IPS-20b (cell line): ENCODE results near the gene CCNY.

Source experiments
- H3K27ac ChIP-seq: one replicate; pipeline ENCODE4 v1.5.1; 2013; ENCODE audit warnings: low read length
- H3K27me3 ChIP-seq: 2 replicates; pipeline ENCODE4 v1.6.1; 2013; ENCODE audit warnings: mild to moderate bottlenecking, low read length, inconsistent platforms; ENCODE audit not compliant: insufficient read depth
- H3K36me3 ChIP-seq: 2 replicates; pipeline ENCODE4 v1.6.1; 2013; ENCODE audit warnings: low read depth, mild to moderate bottlenecking, inconsistent platforms, low read length, moderate library complexity; ENCODE audit not compliant: insufficient read depth
- H3K4me1 ChIP-seq: 2 replicates; pipeline ENCODE4 v1.6.1; 2013; ENCODE audit warnings: mild to moderate bottlenecking, control low read depth, inconsistent platforms, low read length, moderate library complexity; ENCODE audit not compliant: insufficient read depth
- H3K4me3 ChIP-seq: 2 replicates; pipeline ENCODE4 v1.5.1; 2013; ENCODE audit warnings: mild to moderate bottlenecking, low read length, inconsistent platforms
- H3K9ac ChIP-seq: 2 replicates; pipeline ENCODE4 v1.6.1; 2013; ENCODE audit warnings: low read depth, mild to moderate bottlenecking, inconsistent platforms, low read length, moderate library complexity
- H3K9me3 ChIP-seq: 2 replicates; pipeline ENCODE4 v1.6.1; 2013; ENCODE audit warnings: mild to moderate bottlenecking, low read depth, low read length, inconsistent platforms; ENCODE audit not compliant: insufficient read depth

CCNY gene

DNA sequence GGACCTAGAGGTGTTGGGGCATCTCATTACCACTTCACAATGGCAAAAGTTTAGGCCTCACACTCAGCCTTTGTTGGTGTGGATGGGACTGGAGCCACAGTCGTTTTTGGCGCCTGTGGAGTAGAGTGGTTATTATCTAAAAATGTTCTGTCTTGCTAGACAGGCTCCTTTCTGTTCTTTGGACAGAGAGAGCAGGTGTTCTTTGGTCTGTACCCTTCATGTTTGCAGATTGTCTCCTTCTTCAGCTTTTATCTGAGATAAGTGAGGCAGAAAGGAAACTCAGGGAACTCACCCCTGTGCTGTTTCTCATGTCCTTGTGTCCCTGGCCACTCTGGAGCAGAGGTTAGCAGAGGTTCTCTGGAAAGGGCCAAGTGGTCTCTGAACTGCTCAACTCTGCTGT, 103.7 kb downstream of the CCNY start:
- Histone ChIP-seq H3K9me3 (peaks cover 32% of the 10 kb centered on the region), H3K4me1 (no peaks in the 10 kb centered on the region), H3K9ac (no peak overlapping the region), H3K27me3 (no peaks in the 10 kb centered on the region), H3K27ac (no peak overlapping the region), H3K4me3 (no peak overlapping the region), H3K36me3 (no peaks in the 10 kb centered on the region)

GRCh38 chr10:35442028-35442427, 105.7 kb downstream of the CCNY start:
- Histone ChIP-seq H3K4me3 (no peak overlapping the region), H3K4me1 (no peaks in the 10 kb centered on the region), H3K27me3 (no peaks in the 10 kb centered on the region), H3K27ac (no peak overlapping the region), H3K9me3 (peaks cover 37% of the 10 kb centered on the region), H3K9ac (no peak overlapping the region), H3K36me3 (no peaks in the 10 kb centered on the region)

- no peaks in the 10 kb centered on the region for H3K27me3 ChIP-seq
- peaks cover 4% of the 10 kb centered on the region; the same call in 1 of the 2 replicates for H3K4me1 ChIP-seq
- H3K9me3 ChIP-seq, result peaks cover 37% of the 10 kb centered on the region
- H3K36me3 ChIP-seq, result no peaks in the 10 kb centered on the region
- H3K27ac ChIP-seq, result no peak overlapping the region
- no peak overlapping the region for H3K4me3 ChIP-seq
- no peak overlapping the region for H3K9ac ChIP-seq
These were observed 106.3 kb downstream of the CCNY start for GRCh38 chr10:35442592-35442991.

DNA sequence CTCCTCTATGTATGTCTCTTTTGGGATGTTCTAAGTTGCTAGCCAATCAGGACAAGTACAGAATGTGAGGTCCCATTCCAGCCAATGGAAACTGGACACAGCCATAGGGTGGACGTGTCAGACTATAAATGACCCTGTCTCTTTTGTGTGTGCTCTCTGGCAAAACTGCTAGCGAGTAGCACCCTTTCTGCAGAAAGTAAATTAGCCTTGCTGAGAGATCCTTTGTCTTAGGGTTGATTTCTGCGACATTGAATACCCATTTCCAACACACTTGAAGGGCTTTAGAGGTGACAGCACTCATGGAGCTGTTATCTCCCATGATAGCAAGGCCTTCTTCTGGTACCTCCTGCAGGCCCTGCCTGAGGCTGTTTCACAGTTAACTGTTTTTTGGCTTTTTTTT, 107.5 kb downstream of the CCNY start:
- Histone ChIP-seq H3K27ac (no peak overlapping the region), H3K9ac (no peak overlapping the region), H3K36me3 (no peaks in the 10 kb centered on the region), H3K4me3 (no peak overlapping the region), H3K9me3 (peaks cover 37% of the 10 kb centered on the region), H3K4me1 (peaks cover 16% of the 10 kb centered on the region), H3K27me3 (no peaks in the 10 kb centered on the region)

GRCh38 chr10:35445150-35445884, 109.0 kb downstream of the CCNY start:
- peaks cover 20% of the 10 kb centered on the region for H3K4me1 ChIP-seq
- no peak overlapping the region for H3K27ac ChIP-seq
- peaks cover 37% of the 10 kb centered on the region for H3K9me3 ChIP-seq
- no peaks in the 10 kb centered on the region for H3K36me3 ChIP-seq
- no peak overlapping the region for H3K4me3 ChIP-seq
- H3K27me3 ChIP-seq, result no peaks in the 10 kb centered on the region
- H3K9ac ChIP-seq, result no peak overlapping the region

- H3K36me3 ChIP-seq, result no peaks in the 10 kb centered on the region
- H3K9ac ChIP-seq, result no peak overlapping the region
- H3K27me3 ChIP-seq, result no peaks in the 10 kb centered on the region
- no peak overlapping the region for H3K27ac ChIP-seq
- H3K4me3 ChIP-seq, result no peak overlapping the region
- H3K9me3 ChIP-seq, result peaks cover 37% of the 10 kb centered on the region
- H3K4me1 ChIP-seq, result peaks cover 25% of the 10 kb centered on the region
These were observed 110.1 kb downstream of the CCNY start for GRCh38 chr10:35446439-35446838.

- Histone ChIP-seq H3K4me1 (peaks cover 25% of the 10 kb centered on the region), H3K27ac (no peak overlapping the region), H3K4me3 (no peak overlapping the region; the same call in 1 of the 2 replicates), H3K27me3 (no peaks in the 10 kb centered on the region), H3K9me3 (peaks cover 26% of the 10 kb centered on the region), H3K9ac (no peak overlapping the region), H3K36me3 (no peaks in the 10 kb centered on the region)
These were observed 111.5 kb downstream of the CCNY start for GRCh38 chr10:35447693-35448407.

DNA sequence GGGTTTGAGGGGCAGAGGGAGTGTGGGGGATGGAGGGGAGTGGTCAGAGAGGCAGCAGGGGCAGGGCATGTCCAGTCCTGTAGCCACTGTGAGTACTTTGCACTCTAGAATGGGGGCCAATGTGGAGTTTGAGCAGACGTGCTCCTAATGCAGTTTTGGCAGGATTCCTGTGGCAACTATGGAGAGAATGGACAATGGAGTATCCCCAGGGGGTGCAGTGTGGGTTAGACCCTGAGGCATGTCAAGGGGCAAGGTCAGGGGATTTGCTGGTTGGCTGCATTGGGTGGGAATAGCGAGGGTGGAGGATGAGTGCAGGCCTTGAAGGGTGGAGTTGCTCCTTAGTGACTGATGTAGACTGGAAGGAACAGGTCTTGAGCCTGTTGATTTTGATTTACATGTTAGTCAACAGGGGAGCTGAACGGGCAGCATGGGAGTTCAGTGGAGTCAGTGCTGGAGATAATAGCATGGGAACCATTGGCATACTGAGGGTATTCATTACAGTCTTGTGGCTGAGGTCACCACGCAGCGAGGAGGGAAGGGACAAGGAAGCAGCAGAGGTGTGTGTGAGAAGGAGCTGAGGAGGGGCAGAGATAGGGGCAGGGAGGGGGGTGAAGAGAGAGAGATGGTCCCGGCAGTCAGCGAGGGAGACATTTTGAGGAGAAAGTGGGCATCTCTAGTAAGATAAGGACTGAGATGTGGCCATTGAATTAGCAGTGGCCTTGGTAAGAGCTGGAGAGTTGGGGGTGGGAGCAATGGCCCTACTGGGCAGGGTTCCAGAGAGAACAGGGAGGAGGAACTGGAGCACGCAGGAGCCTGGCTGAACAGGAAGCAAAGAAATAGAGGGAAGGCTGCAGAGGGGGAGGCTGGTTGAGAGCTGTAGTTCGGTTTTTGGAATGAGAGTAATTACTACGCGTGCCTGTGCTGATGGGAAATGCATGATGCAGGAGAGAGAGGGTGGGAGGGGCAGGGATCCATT, 112.7 kb downstream of the CCNY start:
- Histone ChIP-seq H3K27me3 (no peaks in the 10 kb centered on the region), H3K36me3 (no peaks in the 10 kb centered on the region), H3K27ac (no peak overlapping the region), H3K4me1 (peaks cover 27% of the 10 kb centered on the region), H3K4me3 (no peak overlapping the region), H3K9ac (no peak overlapping the region), H3K9me3 (peaks cover 15% of the 10 kb centered on the region)

GRCh38 chr10:35449944-35450343, 113.6 kb downstream of the CCNY start:
- no peaks in the 10 kb centered on the region for H3K36me3 ChIP-seq
- no peak overlapping the region for H3K4me3 ChIP-seq
- H3K4me1 ChIP-seq, result peaks cover 29% of the 10 kb centered on the region
- H3K9me3 ChIP-seq, result peaks cover 6% of the 10 kb centered on the region; the same call in 1 of the 2 replicates
- H3K27ac ChIP-seq, result no peak overlapping the region
- H3K9ac ChIP-seq, result no peak overlapping the region
- H3K27me3 ChIP-seq, result no peaks in the 10 kb centered on the region

DNA sequence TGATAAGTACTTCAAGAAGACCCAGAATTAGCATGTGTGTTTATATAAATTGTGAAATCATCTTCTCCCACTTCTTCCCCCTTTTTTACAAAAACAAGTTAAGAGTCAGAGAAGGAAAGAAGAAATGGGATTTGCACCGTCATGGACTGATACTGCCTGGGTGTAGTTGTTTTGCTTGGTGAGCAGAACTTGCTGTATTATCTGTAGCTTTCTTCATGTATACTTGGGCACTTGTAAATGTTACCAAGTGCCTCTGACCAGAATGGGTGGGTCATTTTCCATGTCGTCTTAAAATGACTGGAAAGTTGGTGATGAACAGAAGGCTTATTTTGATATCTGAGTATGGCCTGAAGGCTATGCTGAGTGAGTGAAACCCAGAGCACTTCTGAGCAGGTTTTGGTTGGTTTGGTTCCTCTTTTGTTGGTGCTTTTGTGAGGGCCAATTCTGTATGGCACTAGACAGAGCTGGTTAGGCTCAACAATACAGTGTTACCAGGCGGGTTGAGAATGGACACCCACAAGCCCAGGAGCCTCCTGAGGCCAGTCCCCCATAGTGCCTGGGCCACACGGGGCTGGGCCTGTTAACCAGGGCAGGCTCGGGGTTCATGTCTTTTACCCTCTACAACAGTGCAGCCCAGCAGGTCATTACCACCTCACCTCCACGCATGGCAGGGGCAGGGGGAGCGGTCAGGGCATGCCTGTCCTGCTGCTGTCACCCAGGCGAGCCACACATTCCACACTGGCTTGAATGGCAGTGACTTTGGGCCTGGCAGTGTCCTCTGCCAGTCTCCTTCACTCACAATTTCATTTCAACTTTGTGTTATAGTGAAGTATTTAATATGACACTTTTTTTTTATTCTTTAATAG, 115.1 kb downstream of the CCNY start:
- H3K4me3 ChIP-seq, result no peak overlapping the region
- no peaks in the 10 kb centered on the region for H3K27me3 ChIP-seq
- no peak overlapping the region for H3K27ac ChIP-seq
- peaks cover 29% of the 10 kb centered on the region for H3K4me1 ChIP-seq
- H3K36me3 ChIP-seq, result no peaks in the 10 kb centered on the region
- H3K9ac ChIP-seq, result no peak overlapping the region
- H3K9me3 ChIP-seq, result no peaks in the 10 kb centered on the region

DNA sequence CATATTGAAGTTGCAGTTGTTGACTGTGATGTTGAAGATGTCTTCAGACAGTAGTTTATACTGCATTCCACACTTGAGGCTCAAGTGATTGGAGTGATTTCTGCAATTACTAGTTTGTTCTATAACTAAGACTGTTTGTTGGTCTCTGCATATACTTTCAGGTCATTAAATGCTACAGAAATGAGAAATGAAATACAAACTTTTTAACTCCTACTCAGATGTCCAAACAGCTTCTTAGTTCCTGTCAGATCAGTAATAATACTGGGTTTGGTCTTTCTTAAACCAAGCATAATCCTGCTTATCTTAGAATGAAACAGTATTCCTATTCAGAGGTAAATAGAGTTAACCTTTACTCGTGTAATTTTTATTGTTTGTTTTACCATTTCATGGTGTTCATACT, 115.9 kb downstream of the CCNY start:
- Histone ChIP-seq H3K27me3 (no peaks in the 10 kb centered on the region), H3K9me3 (no peaks in the 10 kb centered on the region), H3K9ac (no peak overlapping the region), H3K36me3 (no peaks in the 10 kb centered on the region), H3K4me3 (no peak overlapping the region), H3K27ac (no peak overlapping the region), H3K4me1 (peaks cover 29% of the 10 kb centered on the region)
